CD14-positive monocyte (primary cell): ENCODE measurements around the gene EPHA3. TPM values are rescaled to one million over a fixed set of nuclear protein-coding genes. Genes with fewer than 3 reads are reported as not detected.

ENCODE experiments used
- DNase-seq, 3 donors: peaks; one replicate each; pipeline ENCODE4 v3.0.0-alpha.2; 2011 to 2022
- H2AFZ ChIP-seq: 2 replicates; pipeline ENCODE4 v1.6.0; 2012; ENCODE audit warnings: mild to moderate bottlenecking, low read depth, low read length, inconsistent platforms; ENCODE audit not compliant: insufficient read depth, poor library complexity, severe bottlenecking
- H3K27ac ChIP-seq, 2 donors: 1 replicate in 1 of 2; 2 replicates in 1 of 2; pipeline ENCODE4 v1.5.1; 2012 to 2013; ENCODE audit warnings: low read length in 2 of 2, control low read depth in 1 of 2, inconsistent platforms in 1 of 2, low read depth in 1 of 2, mild to moderate bottlenecking in 1 of 2
- H3K27me3 ChIP-seq, 2 donors: one replicate each; pipeline versions ENCODE4 v1.6.0 to v1.6.1; 2011 to 2013; ENCODE audit warnings: low read length in 2 of 2; ENCODE audit not compliant: control insufficient read depth in 2 of 2, insufficient read depth in 2 of 2
- H3K36me3 ChIP-seq, 2 donors: replicated peaks in 1 of 2; 1 replicate in 1 of 2; 2 replicates in 1 of 2; pipeline versions ENCODE4 v1.5.1 to v1.6.1; 2012 to 2013; ENCODE audit warnings: low read length in 2 of 2, control low read depth in 1 of 2, inconsistent platforms in 1 of 2, mild to moderate bottlenecking in 1 of 2; ENCODE audit not compliant: insufficient read depth in 2 of 2, control insufficient read depth in 1 of 2
- H3K4me1 ChIP-seq, 2 donors: 1 replicate in 1 of 2; 2 replicates in 1 of 2; pipeline versions ENCODE4 v1.5.1 to v1.6.1; 2012 to 2013; ENCODE audit warnings: low read length in 2 of 2, control low read depth in 1 of 2, inconsistent platforms in 1 of 2, mild to moderate bottlenecking in 1 of 2, moderate library complexity in 1 of 2; ENCODE audit not compliant: insufficient read depth in 2 of 2, control insufficient read depth in 1 of 2
- H3K4me2 ChIP-seq: replicated peaks from 2 replicates; pipeline ENCODE3; 2012; ENCODE audit warnings: low read length, moderate library complexity, mild to moderate bottlenecking; ENCODE audit not compliant: poor library complexity, severe bottlenecking; ENCODE audit errors: extremely low read depth
- H3K4me3 ChIP-seq, 3 experiments: fragments of 200-600 bp in 1 of 3; sonication (generic) in 1 of 3; replicated peaks in 1 of 3; 1 replicate in 2 of 3; 2 replicates in 1 of 3; pipeline ENCODE4 v1.5.1; 2011 to 2013; ENCODE audit warnings: low read length in 3 of 3, mild to moderate bottlenecking in 3 of 3, control low read depth in 2 of 3, low read depth in 2 of 3, inconsistent platforms in 1 of 3, moderate library complexity in 1 of 3
- H3K79me2 ChIP-seq: 2 replicates; pipeline ENCODE4 v1.6.0; 2012; ENCODE audit warnings: mild to moderate bottlenecking, control low read depth, inconsistent platforms, low read length, moderate library complexity; ENCODE audit not compliant: insufficient read depth
- H3K9ac ChIP-seq: 2 replicates; pipeline ENCODE4 v1.6.0; 2017; ENCODE audit warnings: low read length, mild to moderate bottlenecking; ENCODE audit not compliant: insufficient read depth, poor library complexity, severe bottlenecking
- H3K9me3 ChIP-seq, 2 donors: replicated peaks in 1 of 2; 1 replicate in 1 of 2; 2 replicates in 1 of 2; pipeline versions ENCODE4 v1.5.1 to v1.6.1; 2012 to 2013; ENCODE audit warnings: low read length in 2 of 2, control low read depth in 1 of 2; ENCODE audit not compliant: control insufficient read depth in 1 of 2, insufficient read depth in 1 of 2
- H4K20me1 ChIP-seq: 2 replicates; pipeline ENCODE4 v1.6.0; 2012; ENCODE audit warnings: mild to moderate bottlenecking, low read length, control low read depth, moderate library complexity; ENCODE audit not compliant: insufficient read depth
- H3K27ac Mint-ChIP-seq, 7 donors: one replicate each; pipeline ENCODE4 v1.8.0; 2020; ENCODE audit warnings: mild to moderate bottlenecking in 7 of 7, mixed read lengths in 7 of 7, moderate library complexity in 6 of 7, inconsistent platforms in 2 of 7
- H3K27me3 Mint-ChIP-seq, 3 donors: one replicate each; pipeline ENCODE4 v1.8.0; 2021 to 2022; ENCODE audit warnings: low read depth in 3 of 3, mild to moderate bottlenecking in 3 of 3, mixed read lengths in 3 of 3, moderate library complexity in 3 of 3, inconsistent platforms in 1 of 3
- H3K36me3 Mint-ChIP-seq, 2 donors: one replicate each; pipeline ENCODE4 v1.8.0; 2020; ENCODE audit warnings: mixed read lengths in 2 of 2, inconsistent platforms in 1 of 2, mild to moderate bottlenecking in 1 of 2
- H3K4me1 Mint-ChIP-seq: one replicate; pipeline ENCODE4 v1.8.0; 2020; ENCODE audit warnings: mild to moderate bottlenecking, mixed read lengths
- H3K4me3 Mint-ChIP-seq, 2 donors: one replicate each; pipeline ENCODE4 v1.8.0; 2020; ENCODE audit warnings: mild to moderate bottlenecking in 2 of 2, mixed read lengths in 2 of 2, moderate library complexity in 1 of 2
- H3K9me3 Mint-ChIP-seq, 7 donors: one replicate each; pipeline ENCODE4 v1.8.0; 2020 to 2022; ENCODE audit warnings: mixed read lengths in 7 of 7, mild to moderate bottlenecking in 6 of 7, moderate library complexity in 6 of 7, inconsistent platforms in 2 of 7
- CTCF ChIP-seq: fragments of 200-600 bp; IDR thresholded peaks from one replicate; pipeline ENCODE4 v1.8.0; 2022; ENCODE audit warnings: antibody characterized with exemption, mild to moderate bottlenecking
- WGBS: methylation state at CpG from one replicate; pipeline ENCODE4 v1.1.5; 2013; ENCODE audit warnings: missing lambda C conversion rate; ENCODE audit not compliant: insufficient coverage; 5-methylcytosine and 5-hydroxymethylcytosine counted together
- intact Hi-C, 2 donors: fragments of 100-400 bp; cut with micrococcal nuclease; formaldehyde crosslinking; loops; one replicate each; pipeline versions ENCODE4 v1.15.0 to v1.15.1; 2023
- polyA plus RNA-seq, 3 donors: library from polyadenylated mRNA; depleted of rRNA in 1 of 3; unstranded in 2 of 3; stranded (reverse) in 1 of 3; fragments of 300-500 nt in 2 of 3; fragments of >200 nt in 1 of 3; fragmentation: Illumina TruSeq in 2 of 3; gene quantifications; 1 replicate in 2 of 3; 2 replicates in 1 of 3; pipeline ENCODE4 v1.2.3, GENCODE V29; 2012 to 2021

Gene EPHA3
- polyA plus RNA-seq, 3 donors = not detected

DNA sequence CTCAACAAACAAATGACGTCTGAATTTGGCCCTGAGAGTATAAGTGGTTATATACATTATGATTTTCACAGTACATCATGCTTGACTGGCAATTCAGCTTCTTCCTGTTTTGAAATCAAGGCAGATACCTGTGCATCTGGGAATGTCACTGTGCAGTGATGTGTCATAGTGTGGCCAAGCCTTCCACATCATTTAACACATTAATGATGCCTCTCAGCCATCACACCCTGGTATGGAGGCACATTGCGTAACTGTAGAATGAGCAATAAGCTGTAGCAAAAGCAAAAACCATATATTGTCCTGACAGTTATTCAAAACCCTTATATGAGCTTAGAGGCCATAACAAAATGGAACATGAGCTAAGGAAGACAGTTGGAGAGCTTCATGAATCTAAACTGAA, 246.0 kb downstream of the EPHA3 start:
- Histone ChIP-seq H3K4me2 (no peak overlapping the region), H3K27ac (no peak overlapping the region), H4K20me1 (no peaks in the 10 kb centered on the region), H3K9ac (no peak overlapping the region), H2AFZ (no peak overlapping the region), H3K79me2 (no peaks in the 10 kb centered on the region), H3K27me3 (no peaks in the 10 kb centered on the region), H3K9me3 (no peaks in the 10 kb centered on the region), H3K36me3 (no peaks in the 10 kb centered on the region), H3K4me1 (no peaks in the 10 kb centered on the region), H3K4me3 (no peak overlapping the region)
- no peak overlapping the region for H3K27ac Mint-ChIP-seq
- no peaks in the 10 kb centered on the region for H3K27me3 Mint-ChIP-seq
- no peaks in the 10 kb centered on the region for H3K36me3 Mint-ChIP-seq
- H3K9me3 Mint-ChIP-seq = peaks cover 0 to 8% (median 1%) of the 10 kb centered on the region in 7 donors
- no peak overlapping the region for H3K4me3 Mint-ChIP-seq
- H3K4me1 Mint-ChIP-seq = no peaks in the 10 kb centered on the region
- TF ChIP-seq CTCF = no peak
- intact Hi-C loops = no loop called here
- WGBS = no CpG with 5 or more reads among the region's 2 CpGs
- no peak for DNase-seq

- Histone ChIP-seq H3K79me2 (no peaks in the 10 kb centered on the region), H3K4me2 (no peak overlapping the region)
- intact Hi-C loops = no loop called here
Measured at GRCh38 chr3:89358281-89358680, 250.9 kb downstream of the EPHA3 start.

More at GRCh38 chr3:89358281-89358680, 250.9 kb downstream of the EPHA3 start:
- Histone ChIP-seq H3K36me3 (no peaks in the 10 kb centered on the region), H3K9me3 (no peaks in the 10 kb centered on the region), H3K27ac (no peak overlapping the region), H2AFZ (no peak overlapping the region), H3K27me3 (no peaks in the 10 kb centered on the region), H3K4me1 (no peaks in the 10 kb centered on the region), H3K9ac (no peak overlapping the region), H4K20me1 (no peaks in the 10 kb centered on the region), H3K4me3 (no peak overlapping the region)
- Mint-ChIP-seq H3K27ac (no peak overlapping the region), H3K27me3 (no peaks in the 10 kb centered on the region), H3K9me3 (peaks cover 0 to 5% (median 0%) of the 10 kb centered on the region in 7 donors), H3K4me1 (no peaks in the 10 kb centered on the region), H3K4me3 (no peak overlapping the region), H3K36me3 (no peaks in the 10 kb centered on the region)
- no peak for TF ChIP-seq CTCF
- no peak for DNase-seq
